Hippocampal formation (tissue), 2 donors: ENCODE measurements around the gene HDAC1.
A peak's percentile ranks its signal among the peaks of the same experiment; 100 is the strongest.
"Not testable (repeated sequence)": the region's sequence is repeated elsewhere in the genome, so short reads cannot be mapped to it uniquely, and the experiment has no call there.

Experiments used
- DNase-seq, 2 donors: peaks; one replicate each; lab custom pipeline; 2025; lab: John Stamatoyannopoulos, UW

HDAC1 gene

GRCh38 chr1:32291708-32292538, at the start of gene HDAC1:
Gene HDAC1, plus strand, starts transcription at chr1:32292083. Its CDS starts 87 bp downstream, at chr1:32292170.
- peak; percentile 85 to 88 for DNase-seq

- peak; percentile 36 to 58 for DNase-seq
Observed at GRCh38 chr1:32242341-32242851, 49.5 kb upstream of the HDAC1 start.

- DNase-seq, result no peak
Observed at GRCh38 chr1:32246888-32247273, 45.0 kb upstream of the HDAC1 start, which contains the start of gene FAM167B. Gene FAM167B, plus strand, starts transcription at chr1:32247222. Its CDS starts 200 bp downstream, at chr1:32247422.

GRCh38 chr1:32247452-32247851, 44.4 kb upstream of the HDAC1 start:
- DNase-seq, result no peak

- no peak for DNase-seq
Observed at GRCh38 chr1:32247983-32248889, 43.6 kb upstream of the HDAC1 start.

GRCh38 chr1:32249831-32250525, 41.9 kb upstream of the HDAC1 start:
- no peak for DNase-seq

GRCh38 chr1:32250893-32251716, 40.8 kb upstream of the HDAC1 start, which contains the start of gene LCK:
Gene LCK, plus strand, starts transcription at chr1:32251265. Its CDS starts 23,065 bp downstream, at chr1:32274330.
- DNase-seq, result no peak

- no peak for DNase-seq
Observed at GRCh38 chr1:32255072-32256071, 36.5 kb upstream of the HDAC1 start.

- no peak for DNase-seq
Observed at GRCh38 chr1:32256473-32257226, 35.2 kb upstream of the HDAC1 start.

- DNase-seq, result no peak
Observed at GRCh38 chr1:32257227-32257508, 34.7 kb upstream of the HDAC1 start.

- not testable (repeated sequence) for DNase-seq
Observed at GRCh38 chr1:32263236-32263593, 28.7 kb upstream of the HDAC1 start.

GRCh38 chr1:32263744-32264143, 28.1 kb upstream of the HDAC1 start:
- DNase-seq, result no peak

GRCh38 chr1:32265846-32266245, 26.0 kb upstream of the HDAC1 start:
- DNase-seq, result no peak

- no peak for DNase-seq
Observed at GRCh38 chr1:32266921-32267591, 24.8 kb upstream of the HDAC1 start.

GRCh38 chr1:32269744-32270143, 22.1 kb upstream of the HDAC1 start:
- DNase-seq, result no peak

- DNase-seq, result no peak
Observed at GRCh38 chr1:32272557-32273390, 19.1 kb upstream of the HDAC1 start.

- DNase-seq, result no peak
Observed at GRCh38 chr1:32273391-32274208, 18.3 kb upstream of the HDAC1 start.
